Measurements from ENCODE around the gene NUDT7.

DNA sequence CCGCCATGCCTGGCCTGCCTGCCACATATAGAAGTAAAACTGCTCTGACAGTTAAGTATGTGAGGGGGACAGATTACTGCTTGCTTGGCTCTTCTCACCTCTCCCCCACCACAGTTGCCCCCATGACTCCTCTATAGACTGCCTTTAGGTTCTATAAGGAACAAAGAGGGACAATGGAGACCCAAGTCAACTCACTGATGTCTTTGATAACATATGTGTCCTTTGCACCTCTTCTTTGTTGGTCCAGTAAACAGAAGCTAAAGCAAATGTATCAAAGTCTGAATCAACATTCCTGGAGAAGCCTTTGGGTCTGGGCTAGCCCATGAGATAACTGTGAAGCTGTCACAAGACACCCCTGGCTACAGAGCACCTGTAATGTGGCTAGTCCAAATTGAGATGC is 27.1 kb downstream of the NUDT7 start:
- TF ChIP-seq, protein P1, sequence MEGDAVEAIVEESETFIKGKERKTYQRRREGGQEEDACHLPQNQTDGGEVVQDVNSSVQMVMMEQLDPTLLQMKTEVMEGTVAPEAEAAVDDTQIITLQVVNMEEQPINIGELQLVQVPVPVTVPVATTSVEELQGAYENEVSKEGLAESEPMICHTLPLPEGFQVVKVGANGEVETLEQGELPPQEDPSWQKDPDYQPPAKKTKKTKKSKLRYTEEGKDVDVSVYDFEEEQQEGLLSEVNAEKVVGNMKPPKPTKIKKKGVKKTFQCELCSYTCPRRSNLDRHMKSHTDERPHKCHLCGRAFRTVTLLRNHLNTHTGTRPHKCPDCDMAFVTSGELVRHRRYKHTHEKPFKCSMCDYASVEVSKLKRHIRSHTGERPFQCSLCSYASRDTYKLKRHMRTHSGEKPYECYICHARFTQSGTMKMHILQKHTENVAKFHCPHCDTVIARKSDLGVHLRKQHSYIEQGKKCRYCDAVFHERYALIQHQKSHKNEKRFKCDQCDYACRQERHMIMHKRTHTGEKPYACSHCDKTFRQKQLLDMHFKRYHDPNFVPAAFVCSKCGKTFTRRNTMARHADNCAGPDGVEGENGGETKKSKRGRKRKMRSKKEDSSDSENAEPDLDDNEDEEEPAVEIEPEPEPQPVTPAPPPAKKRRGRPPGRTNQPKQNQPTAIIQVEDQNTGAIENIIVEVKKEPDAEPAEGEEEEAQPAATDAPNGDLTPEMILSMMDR (conservative IDR thresholded peaks at IDR 0.05; ENCODE audit: low read depth, low read length), result no peak
- no peak for TF ChIP-seq EZH2 (IDR thresholded peaks at IDR 0.05; ENCODE audit: borderline replicate concordance, low read depth, low read length, poor library complexity, severe bottlenecking)

Measured in A673 (cell line).